HG03575 (cell line): ENCODE data around the gene NOX3.
A peak's percentile ranks its signal among the peaks of the same experiment; 100 is the strongest.

Experiments
- ATAC-seq: cut with Tn5 transposase; IDR thresholded peaks from one replicate; pipeline ENCODE4 v1.9.1; 2021; ENCODE audit not compliant: unreplicated experiment, insufficient number of reproducible peaks, low FRiP score; ENCODE audit errors: extremely low read depth

The NOX3 gene

DNA sequence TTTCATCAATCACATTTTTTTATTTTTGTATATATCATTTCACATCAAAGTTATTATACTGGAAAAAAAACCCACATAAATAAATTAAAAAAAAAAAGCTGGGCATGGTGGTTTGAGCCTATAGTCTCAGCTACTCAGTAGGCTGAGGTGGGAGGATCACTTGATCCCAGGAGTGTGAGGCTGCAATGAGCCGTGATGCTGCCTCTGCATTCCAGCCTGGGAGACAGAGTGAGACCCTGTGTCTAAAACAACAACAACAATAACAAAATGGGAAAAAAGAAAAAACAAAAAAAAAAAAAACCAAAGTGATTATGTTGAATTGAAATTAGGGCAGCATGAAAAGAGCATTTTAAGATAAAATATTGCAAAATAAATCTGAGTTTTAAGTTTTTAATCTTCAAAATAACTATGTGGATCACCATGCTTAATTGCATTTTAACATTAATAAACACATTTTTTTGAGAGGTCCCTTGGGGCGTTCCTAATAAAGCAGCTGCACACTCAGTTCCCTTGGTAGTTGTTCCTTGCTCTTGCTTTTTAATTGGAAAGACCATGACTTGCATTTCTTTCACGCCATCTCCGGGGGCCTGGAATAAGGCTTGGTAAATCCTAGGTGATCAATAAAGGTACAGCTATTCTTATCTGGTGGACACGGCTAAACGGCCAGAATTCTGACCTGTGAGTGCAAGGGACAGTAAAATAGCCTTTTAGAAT lies 15.1 kb downstream of the NOX3 start:
- no peak for ATAC-seq

DNA sequence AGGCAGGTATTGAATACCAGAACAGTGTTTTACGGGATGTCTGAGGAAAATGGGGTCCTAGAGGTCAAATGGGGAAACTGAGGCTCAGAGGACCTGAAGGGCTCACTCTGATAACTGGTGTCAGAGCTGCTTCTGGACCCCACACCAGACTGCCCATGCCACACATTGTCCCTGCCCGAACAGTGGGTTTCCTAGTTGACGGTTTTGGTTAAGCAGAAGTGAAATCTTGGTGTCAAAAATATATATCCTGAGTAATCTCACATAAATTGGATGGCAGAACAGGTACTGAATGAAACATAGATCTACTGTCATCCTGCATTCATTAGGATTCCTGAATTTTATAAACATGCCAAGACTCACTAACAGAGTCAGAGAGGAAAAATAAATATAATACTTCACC lies 16.3 kb downstream of the NOX3 start:
- no peak for ATAC-seq

DNA sequence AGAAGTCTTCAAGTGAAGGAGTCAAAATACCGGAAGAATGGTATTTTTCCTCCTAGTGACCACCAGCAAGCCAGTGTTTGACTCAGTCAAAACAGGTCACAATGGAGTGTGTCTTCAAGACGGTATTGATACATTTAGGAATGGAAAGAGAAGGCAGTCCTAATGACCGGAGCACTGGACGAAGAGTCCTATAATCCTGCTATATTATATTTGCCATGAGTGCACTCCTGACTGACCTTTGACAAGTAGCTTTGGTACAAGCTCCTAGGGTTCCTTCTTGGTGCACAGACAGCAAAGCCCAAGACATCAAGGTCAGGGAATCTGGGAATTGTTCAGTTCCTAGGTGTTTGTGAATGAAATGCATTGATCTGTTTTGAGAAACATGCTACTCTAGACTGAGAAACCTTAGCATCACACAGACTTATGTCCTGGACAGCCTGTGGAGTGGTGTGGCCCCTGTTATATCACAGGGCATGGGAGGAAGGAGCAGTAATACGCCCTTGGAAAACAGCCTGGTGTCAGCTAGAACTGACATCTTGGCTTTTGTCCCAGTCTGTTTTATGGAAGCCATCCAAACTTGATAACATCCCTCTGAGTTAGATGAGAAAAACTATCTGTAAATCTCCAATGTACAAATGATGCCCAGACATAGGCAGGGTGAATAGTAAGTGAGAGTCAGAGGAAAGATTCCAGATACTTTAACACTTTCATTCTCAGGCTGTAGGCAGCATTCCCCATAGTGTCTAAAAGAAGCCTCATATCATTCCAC lies 18.5 kb downstream of the NOX3 start:
- ATAC-seq: no peak

DNA sequence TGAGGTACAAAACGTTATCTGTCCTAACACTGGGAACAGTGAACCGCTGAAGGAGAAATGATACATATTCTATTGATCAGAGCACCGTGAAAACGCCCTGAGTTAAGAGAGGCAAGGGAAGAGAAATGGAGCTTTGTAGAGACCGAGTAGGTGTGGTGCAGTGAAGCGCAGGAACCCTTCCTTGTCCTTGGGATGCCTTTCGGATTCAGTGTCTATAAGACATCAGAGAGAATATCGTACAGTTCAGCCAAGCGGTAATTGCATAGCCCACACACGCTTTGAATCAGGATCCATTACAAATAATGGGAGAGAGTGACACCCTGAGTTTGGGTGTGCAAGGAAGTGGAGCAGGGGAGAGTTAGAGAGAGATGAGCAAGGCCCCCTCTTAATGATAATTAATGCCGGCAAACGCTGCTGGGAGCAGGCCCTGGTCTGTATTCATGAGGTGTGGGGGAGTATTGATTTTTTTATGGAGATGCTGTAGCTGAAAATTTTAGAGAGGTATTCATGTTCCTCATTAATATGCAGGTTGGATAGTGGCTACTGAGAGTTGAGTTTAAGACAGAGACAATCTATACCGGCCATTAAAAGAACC lies 20.7 kb downstream of the NOX3 start:
- no peak for ATAC-seq

DNA sequence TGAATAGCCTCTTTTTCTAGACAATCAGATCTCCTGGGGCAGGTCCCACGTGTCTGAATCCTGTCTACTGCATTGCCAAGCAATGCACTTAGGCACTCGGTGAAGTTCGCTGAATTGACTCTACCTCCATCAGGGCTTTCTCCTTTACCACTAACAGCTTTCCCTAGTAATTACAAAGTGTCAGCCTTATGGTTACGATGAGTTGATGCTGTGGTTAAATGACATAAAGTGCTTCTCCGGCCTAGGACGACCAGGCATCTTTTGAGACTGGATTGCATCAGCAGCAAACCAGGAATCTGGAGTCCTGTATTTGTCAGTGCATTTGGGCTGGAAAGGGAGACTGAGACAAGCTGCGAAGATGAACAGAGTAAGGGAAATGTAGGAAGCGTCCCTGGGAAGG lies 21.5 kb downstream of the NOX3 start:
- no peak for ATAC-seq

DNA sequence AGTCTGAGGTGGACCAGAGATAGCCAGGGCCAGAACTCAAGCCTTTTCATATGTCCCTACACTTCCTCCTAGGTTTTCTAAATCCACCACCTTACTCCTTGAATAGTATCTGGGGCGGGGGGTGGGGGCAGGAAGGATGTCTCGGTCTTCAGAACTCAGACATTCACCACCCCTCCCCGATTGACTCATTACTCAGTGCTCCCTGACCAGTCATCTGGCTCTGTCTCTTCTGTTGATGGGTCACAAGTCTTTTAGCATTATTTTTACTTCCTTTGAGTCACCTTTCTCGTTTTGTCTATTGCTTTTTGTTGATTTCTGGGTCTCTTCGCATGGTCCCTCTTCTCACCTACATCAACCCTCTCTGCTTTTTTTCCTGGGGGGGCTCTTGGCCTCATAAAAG lies 23.3 kb downstream of the NOX3 start:
- ATAC-seq: no peak

DNA sequence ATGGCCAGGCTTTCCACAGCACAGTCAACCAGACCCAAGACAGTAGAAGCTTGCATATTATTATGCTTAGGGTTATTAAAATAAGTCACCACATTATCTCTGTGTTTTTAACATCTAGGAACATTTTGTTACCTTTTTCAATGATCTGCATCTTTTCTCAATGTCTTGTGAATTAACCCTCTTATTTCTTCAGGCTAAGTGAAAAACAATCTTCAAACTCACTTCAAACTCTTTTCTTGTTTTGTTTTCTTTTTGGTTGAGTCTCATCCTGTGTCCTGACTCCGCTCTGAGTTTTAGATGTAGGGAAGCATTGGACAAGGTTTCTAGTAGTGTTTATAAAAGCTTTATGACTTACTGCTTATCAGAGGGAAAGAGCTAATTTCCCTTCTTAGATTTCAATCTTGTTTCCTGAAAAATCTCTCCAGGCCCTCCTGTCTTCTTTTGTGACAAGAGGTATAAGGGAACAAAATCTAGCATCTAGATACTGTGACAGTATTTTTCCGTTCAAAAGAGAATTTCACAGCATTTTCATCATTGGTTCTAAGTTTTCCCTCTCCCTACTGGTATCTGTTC lies 26.2 kb downstream of the NOX3 start:
- ATAC-seq: no peak

DNA sequence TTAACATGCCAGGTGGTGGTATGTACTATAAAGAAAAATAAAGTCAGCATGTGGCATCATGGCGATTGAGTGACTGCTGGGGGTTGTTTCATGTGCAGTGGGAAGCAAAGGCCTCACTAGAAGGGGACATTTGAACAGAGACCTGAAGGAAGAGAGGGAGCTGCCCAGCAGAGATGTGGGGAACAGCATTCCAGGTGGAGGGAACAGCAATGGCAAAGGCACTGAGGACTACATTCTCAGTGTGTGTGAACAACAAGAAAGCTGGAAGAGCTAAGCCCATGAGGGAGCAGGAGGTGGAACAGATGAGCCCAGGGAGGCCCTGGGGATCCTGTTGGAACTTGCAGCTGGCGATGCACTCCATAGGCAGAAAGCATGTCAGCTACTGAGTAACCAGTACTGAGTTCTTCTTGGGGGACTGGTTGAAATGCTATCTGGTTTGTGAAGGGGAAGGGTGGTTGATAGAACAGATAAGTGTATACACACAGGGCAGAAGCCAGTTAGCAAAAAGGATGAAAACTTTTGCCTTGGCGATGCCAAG lies 29.2 kb downstream of the NOX3 start:
- no peak for ATAC-seq

DNA sequence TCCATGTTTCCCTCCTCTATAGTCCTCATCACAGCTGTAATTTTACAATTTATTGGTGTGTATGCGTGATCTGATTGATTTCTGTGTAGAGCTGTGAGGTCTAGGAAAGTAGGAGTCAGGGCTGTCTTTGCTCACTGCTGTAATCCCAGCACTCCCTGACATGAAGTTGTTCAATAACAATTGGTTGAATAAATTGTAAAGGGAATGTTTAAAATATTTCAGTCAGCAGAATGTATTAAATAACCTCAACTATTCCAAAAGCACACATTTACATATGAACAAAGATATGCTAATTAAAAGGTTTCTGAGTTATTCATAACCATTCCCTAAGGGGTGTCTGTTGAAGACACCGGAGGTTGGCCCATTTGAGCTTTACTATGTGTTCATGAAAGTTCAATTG lies 31.5 kb downstream of the NOX3 start:
- ATAC-seq: no peak

DNA sequence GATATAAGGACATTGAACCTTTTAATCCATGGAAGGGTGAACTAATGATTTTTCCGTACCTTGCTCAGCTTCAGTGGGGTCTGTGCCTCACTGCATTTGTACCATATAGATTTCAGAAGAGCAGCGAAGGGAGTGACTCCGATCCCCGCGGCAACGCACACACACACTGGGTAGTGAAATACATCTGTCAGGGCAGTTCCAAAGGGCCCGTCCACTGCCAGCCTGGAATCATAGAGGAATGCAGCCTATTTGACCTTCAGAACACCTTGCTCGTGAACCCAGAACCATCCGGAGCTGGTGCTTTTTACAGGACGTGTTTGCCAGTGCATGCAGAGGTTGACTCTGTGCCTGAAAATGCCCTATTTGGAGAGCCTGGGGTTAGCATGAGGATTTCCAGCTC lies 33.0 kb downstream of the NOX3 start:
- no peak for ATAC-seq

DNA sequence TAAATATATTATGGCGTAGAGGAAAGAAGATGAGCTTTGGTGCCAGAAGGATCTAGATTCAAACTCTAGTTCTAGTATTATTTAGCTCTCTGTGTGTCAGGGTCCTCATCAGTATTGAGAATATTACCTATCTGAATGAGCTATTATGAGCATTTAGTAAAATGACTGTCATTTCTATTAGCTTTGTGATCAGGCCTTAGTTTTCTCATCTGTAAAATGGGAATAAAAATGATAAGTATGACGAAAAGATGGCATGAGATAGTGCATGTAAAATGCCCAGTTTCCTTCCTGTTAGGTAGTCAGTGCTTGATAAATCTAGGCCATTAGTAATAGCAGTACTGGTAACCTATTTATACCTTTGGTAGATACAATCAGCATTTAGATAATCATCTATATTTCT lies 35.1 kb downstream of the NOX3 start:
- no peak for ATAC-seq

DNA sequence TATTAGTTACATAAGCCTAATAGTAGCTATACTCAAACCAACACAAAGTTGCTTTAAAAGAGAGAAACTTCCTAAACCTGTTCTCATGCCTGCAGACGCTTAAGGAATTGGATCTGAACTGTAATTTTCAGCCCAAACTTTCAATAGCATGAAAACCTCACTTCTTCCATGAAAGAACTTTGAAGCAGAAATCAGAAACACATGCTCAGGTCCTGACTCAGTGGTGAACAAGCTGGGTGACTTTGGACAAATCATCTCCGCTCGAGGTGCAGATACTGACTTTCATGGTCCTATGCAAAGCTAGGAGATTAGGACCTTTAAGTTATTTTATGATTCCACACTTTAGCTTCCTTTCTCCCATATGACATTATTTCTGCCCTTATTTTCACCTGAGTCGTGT lies 36.5 kb downstream of the NOX3 start:
- ATAC-seq: no peak

DNA sequence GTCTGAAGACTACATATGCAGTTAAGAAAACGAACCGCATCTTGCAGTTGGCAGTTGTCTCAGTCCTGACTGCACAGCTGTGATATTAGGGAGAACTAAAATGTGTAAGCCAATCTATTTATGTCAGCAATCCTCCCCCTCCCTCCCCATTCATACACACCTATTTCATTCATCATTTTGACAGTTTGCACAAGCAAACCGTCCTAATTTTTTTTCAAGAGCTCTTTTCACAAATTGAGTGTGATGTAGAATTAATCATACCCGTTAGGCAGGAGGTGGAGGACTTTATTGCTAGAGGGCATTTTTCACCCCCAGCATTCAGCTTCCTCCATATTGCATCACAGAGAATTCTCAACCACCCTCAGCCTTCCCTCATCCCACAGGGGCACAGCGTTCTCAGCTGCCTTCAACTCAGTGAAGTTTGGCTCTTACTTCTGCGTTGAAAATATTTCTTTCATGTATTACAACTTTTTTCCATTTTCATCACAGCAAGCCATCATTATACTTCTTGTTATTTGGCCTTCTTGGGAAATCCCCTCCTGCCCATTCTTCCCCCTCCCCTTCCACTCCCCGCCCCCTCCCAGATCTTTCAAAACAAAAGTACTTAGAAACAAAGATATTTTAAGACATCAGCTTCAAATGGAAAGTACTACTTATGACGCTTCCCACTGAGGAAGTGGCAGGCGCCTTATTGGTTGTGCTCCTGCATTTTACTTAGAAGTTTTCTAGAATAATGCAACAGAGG lies 37.5 kb downstream of the NOX3 start:
- ATAC-seq: peak; percentile 33

DNA sequence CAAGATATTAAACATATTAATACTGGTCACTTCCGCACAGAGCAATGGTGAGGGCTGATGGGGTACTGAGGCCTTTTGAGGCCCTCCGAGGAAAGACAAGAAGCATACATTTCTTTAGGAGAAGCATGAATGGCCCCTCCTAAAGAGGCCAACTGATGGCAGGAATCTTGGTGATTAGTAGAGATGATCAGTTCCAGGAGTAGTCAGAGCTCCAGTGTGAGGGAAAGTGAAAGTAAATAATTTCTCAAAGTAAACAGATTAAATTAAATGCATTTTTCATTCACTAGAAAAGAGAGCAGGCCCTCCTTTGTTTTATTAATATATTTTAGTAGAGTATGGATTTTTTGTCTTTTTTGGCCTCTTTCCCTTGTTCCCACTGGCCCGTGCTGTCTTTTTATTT lies 38.2 kb downstream of the NOX3 start:
- no peak for ATAC-seq

DNA sequence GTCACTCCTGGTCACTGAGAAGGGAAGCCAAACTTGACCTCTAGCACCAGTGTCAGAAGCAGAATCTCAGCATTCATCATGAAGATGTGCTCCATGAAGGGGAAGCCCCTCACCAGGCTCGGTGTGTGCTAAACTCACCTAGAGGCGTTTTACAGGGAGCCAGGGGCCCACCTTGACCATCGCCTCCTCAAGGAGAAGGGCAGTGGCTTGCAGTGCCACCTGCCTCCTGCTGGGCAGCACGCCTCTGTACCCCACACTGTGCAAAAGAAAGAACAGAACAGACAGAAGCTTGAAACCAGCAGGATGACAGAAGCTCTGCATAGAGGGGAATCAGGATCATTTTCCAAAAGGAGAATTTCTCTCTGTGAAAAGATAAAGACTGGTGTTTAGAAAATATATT lies 39.7 kb downstream of the NOX3 start:
- no peak for ATAC-seq

DNA sequence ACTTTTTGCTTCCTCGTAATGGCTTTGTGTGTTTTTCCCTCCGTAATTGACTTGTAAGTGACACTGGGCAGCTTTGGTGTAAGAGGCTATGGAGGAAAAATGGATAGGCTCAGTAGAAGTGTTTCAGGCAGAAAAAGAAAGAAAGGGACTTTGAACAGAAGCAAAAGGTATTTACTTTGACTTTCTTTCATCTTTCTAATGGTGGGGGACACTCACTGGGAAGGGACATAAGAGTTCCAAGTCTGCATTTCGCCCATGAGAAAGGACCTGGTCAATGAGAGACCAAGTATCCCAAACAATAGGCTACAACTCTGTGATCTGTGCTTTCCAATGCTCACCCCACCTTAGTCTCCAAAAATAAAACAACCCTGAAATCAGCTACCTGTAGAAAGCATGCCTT lies 41.6 kb downstream of the NOX3 start:
- no peak for ATAC-seq

DNA sequence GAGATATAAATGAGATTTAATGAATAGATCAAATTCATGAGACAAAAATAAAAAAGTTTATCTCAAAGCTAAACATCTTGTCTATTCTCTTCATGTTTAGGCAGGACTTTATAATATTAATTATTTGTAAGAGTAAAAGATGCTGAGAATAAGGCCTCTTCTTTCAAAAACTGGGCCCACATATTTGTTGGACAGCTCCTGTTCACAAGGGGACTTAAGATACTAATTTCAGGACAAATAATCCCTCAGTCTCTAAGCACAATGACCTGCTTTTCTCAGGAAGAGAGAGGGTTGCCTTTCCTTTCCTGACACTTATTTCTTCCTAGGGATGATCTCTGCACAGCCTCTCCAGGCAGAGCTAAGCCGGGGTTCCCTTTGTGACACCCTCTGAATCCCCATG lies 43.3 kb downstream of the NOX3 start:
- ATAC-seq: no peak

DNA sequence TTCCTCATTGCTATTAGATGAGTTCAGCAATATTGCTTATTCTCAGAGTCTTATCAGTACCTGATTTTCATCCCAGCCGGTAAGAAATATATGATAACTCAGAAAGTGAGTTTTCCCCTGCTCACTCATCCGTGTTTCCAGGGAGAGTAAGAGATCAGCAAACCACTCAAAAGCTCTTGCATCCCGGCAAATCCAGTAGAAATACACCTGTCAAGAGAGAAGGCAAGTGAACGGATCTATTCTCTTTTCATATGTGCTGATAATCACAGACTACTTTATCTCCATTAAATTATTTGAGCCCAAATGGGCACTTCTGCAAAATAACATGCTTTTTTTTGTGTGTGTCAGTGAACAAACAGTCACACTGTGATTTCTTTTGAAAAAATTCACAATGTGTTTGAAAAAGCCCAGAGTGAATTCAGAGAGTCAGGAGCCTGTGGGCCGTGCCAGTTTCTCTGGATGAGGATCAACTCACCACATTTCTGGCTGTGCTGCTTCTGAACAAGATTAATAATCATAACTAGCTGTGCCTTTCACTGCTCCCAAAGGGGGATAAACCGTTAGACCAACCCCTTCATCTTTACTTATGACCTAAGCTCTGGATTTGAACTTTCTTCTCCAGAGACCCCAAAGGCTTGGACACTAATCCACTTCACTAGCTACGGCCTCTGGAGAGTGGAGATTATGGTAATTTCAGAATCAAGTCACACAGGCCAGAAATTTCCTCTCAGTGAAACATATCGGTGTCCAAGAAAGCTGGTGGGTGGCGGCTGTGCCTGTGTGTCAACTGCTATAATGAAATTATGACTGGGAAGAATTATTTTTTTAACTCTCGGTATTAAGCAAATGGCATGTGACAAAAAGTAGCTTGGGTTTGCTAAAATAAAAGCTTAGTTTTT lies 44.2 kb downstream of the NOX3 start:
- no peak for ATAC-seq
